Measurements from ENCODE around the gene EMILIN1. TPM values are rescaled to one million over a fixed set of nuclear protein-coding genes. Genes with fewer than 3 reads are reported as not detected.
A peak's percentile ranks its signal among the peaks of the same experiment; 100 is the strongest.

EMILIN1 gene
- total RNA-seq, 2 experiments from 2014 or later: 0.40 to 0.46 TPM

DNA sequence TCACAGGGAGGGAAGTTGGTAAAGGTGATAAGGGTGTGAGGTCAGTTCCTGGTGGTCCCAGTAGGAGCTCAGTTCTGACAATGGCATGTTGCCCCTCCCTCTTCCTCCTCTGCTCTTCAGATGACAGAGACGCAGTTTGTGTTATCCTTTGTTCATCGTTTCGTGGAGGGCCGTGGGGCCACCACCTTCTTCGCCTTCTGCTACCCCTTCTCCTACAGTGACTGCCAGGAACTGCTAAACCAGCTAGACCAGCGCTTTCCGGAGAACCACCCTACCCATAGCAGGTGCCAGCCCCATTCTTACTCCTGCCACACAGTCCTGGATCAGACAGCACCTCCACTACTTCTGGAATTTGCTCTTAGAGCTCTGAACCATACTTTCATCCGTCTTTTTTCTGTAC is 24.6 kb upstream of the EMILIN1 start:
- POLR2A ChIA-PET: interaction anchor here (0.6 kb wide), 1 partner anchor 433 kb away, joined by 3 read pairs; no protein-coding TSS in a partner anchor
- CTCF ChIA-PET: interaction anchor here (0.7 kb wide), 1 partner anchor 1353 kb away, joined by 3 read pairs; no protein-coding TSS in a partner anchor
- Mint-ChIP-seq H3K27ac (no peak overlapping the region), H3K36me3 (ENCODE audit: low read depth) (peaks cover 15% of the 10 kb centered on the region), H3K27me3 (peaks cover 4% of the 10 kb centered on the region), H3K9me3 (ENCODE audit: low read depth) (peaks cover 2% of the 10 kb centered on the region), H3K4me1 (peaks cover 16% of the 10 kb centered on the region), H3K4me3 (no peak overlapping the region)
- ATAC-seq: no peak
- intact Hi-C loops (cut with DNase I, micrococcal nuclease): loop anchor here in 1 of 2 experiments (5.0 to 10.0 kb wide), 2 partner anchors 706 to 1841 kb away; partner anchors contain the start of genes ADGRF3, SELENOI and WDR43
- no peak for DNase-seq

DNA sequence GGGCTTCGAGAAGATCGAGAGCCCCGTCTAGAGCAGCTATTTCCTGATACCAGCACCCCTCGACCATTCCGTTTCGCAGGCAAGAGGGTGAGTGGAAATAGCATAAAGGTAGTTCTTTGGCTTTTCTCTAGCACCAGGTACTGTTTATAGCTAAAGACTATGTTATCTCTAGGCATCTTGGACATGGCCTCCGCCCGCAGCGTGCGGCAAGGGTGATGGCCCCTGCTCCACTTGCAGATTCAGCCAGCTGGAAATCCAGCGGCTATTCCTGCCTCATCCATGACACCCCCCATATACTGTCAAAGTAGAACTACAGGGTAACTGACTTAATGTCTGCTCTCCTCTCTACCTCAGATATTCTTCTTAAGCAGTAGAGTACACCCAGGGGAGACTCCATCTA is 23.7 kb upstream of the EMILIN1 start:
- H3K4me1 Mint-ChIP-seq: peaks cover 12% of the 10 kb centered on the region
- DNase-seq: no peak
- ATAC-seq: no peak
- H3K27ac Mint-ChIP-seq: no peak overlapping the region
- CTCF ChIA-PET: no interaction called here
- peaks cover 4% of the 10 kb centered on the region for H3K27me3 Mint-ChIP-seq
- H3K4me3 Mint-ChIP-seq: no peak overlapping the region
- intact Hi-C loops (cut with DNase I, micrococcal nuclease): loop anchor here in 1 of 2 experiments (5.0 to 10.0 kb wide), 2 partner anchors 707 to 1840 kb away; partner anchors contain the start of genes ADGRF3, SELENOI and WDR43
- H3K9me3 Mint-ChIP-seq (ENCODE audit: low read depth): peaks cover 2% of the 10 kb centered on the region
- peaks cover 15% of the 10 kb centered on the region for H3K36me3 Mint-ChIP-seq (ENCODE audit: low read depth)
- POLR2A ChIA-PET: interaction anchor here (0.7 kb wide), 1 partner anchor 17 kb away, joined by 3 read pairs; the partner anchor contains the start of gene OST4

DNA sequence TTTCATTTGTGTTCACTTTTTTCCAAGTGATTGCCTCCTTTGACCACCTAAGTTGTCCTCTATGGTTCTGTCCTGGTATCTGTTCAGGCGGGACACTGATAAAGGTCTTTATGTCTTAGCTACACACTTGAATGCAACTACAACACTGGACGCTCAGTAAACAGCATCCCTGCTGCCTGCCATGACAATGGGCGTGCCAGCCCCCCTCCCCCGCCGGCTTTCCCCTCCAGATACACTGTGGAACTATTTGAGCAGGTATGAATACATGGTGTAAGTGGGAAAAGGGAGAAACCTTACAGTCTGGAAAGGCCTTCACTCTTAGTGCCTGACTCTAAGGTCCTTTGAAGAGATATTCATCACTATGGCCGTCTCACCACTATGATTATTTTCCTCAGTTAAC is 21.2 kb upstream of the EMILIN1 start:
- H3K4me3 Mint-ChIP-seq: no peak overlapping the region
- no peak overlapping the region for H3K27ac Mint-ChIP-seq
- DNase-seq (no peak), ATAC-seq (no peak)
- H3K4me1 Mint-ChIP-seq: peaks cover 3% of the 10 kb centered on the region
- no peaks in the 10 kb centered on the region for H3K9me3 Mint-ChIP-seq (ENCODE audit: low read depth)
- intact Hi-C loops (cut with DNase I, micrococcal nuclease): loop anchor here in 1 of 2 experiments (10.0 kb wide), 1 partner anchor 1838 kb away; the partner anchor contains the start of gene WDR43
- POLR2A ChIA-PET: interaction anchor here (0.7 kb wide), 1 partner anchor 8 kb away, joined by 4 read pairs; no protein-coding TSS in a partner anchor
- H3K36me3 Mint-ChIP-seq (ENCODE audit: low read depth): peaks cover 10% of the 10 kb centered on the region
- CTCF ChIA-PET: interaction anchor here (0.6 kb wide), 1 partner anchor 511 kb away, joined by 3 read pairs; no protein-coding TSS in a partner anchor
- H3K27me3 Mint-ChIP-seq: no peaks in the 10 kb centered on the region

DNA sequence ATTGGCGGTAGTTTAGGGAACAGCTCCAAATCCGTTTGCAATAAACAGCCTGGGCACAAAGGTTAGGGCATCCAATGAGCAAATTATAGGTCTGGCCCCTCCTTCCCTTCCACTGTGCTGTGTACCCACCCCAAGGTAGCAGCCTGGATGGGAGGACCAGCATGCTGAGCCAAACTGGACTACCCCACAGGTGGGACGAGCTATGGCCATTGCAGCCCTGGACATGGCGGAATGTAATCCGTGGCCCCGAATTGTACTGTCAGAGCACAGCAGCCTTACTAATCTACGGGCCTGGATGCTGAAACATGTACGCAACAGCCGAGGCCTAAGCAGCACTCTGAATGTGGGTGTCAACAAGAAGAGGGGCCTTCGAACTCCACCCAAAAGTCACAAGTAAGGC is 20.2 kb upstream of the EMILIN1 start:
- ChIA-PET CTCF (interaction anchor here (0.7 to 1.6 kb wide), 2 partner anchors 13 to 261 kb away, joined by 3 to 5 read pairs; partner anchors contain the start of gene OST4), POLR2A (no interaction called here)
- peaks cover 16% of the 10 kb centered on the region for H3K36me3 Mint-ChIP-seq (ENCODE audit: low read depth)
- no peak overlapping the region for H3K4me3 Mint-ChIP-seq
- intact Hi-C loops (cut with DNase I, micrococcal nuclease): loop anchor here in 1 of 2 experiments (1.0 to 10.0 kb wide), 2 partner anchors 152 to 1837 kb away; partner anchors contain the start of gene WDR43
- H3K4me1 Mint-ChIP-seq: no peaks in the 10 kb centered on the region
- DNase-seq (no peak), ATAC-seq (no peak)
- no peaks in the 10 kb centered on the region for H3K9me3 Mint-ChIP-seq (ENCODE audit: low read depth)
- no peak overlapping the region for H3K27ac Mint-ChIP-seq
- H3K27me3 Mint-ChIP-seq: no peaks in the 10 kb centered on the region

DNA sequence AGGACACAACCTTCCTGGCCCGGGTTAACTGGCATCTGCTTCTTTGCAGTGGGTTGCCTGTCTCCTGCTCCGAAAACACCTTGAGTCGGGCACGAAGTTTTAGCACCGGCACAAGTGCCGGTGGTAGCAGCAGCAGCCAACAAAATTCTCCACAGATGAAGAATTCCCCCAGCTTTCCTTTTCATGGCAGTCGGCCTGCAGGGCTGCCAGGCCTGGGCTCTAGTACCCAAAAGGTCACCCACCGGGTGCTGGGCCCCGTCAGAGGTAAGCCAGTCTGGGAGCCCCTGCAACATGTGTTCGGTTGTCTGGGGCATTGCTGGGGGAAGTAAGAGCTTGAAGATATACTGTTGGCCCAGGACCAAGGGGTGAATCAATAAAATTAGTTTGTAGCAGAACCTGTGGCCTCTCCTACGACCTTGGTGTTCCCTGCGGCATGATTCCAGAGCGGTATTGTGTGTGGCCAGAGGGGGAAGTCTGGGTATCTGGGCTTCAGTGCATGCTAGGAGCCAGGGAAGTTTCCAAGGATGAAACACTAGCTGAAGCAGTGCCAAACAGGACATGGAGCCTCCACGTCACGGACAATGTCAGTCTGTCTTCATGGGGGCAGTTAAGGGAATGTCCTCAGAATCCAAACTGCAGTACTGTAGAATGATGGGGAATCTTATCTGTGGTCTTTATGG is 19.1 kb upstream of the EMILIN1 start:
- H3K27ac Mint-ChIP-seq: no peak overlapping the region
- H3K9me3 Mint-ChIP-seq (ENCODE audit: low read depth): no peaks in the 10 kb centered on the region
- peaks cover 15% of the 10 kb centered on the region for H3K36me3 Mint-ChIP-seq (ENCODE audit: low read depth)
- H3K4me1 Mint-ChIP-seq: no peaks in the 10 kb centered on the region
- no peaks in the 10 kb centered on the region for H3K27me3 Mint-ChIP-seq
- ATAC-seq (no peak), DNase-seq (no peak)
- H3K4me3 Mint-ChIP-seq: no peak overlapping the region
- ChIA-PET CTCF (interaction anchor here (0.6 to 1.6 kb wide), 5 partner anchors 8 to 26 kb away, joined by 3 to 5 read pairs (median 3); partner anchors contain the start of gene OST4), POLR2A (no interaction called here)
- intact Hi-C loops (cut with DNase I, micrococcal nuclease): loop anchor here in 1 of 2 experiments (10.0 kb wide), 1 partner anchor 1836 kb away; the partner anchor contains the start of gene WDR43

DNA sequence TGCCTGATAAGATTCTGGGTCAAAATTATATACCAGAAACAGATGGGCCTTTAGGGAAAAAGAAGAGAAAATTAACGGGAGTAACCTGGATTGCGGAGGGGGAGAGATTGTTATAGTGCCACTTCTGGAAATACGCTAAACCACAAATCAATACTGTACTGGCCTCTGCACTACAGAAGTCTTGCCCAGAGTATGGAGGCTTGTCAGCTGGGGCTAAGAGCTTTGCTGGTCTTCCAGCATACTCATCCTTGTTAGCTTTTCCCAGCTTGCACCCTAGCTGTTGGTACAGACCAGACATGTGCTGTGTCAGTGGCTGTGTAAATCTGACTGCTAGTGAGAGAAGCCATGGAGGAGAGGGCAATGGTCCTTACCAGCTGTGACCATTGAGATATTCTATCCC is 18.1 kb upstream of the EMILIN1 start:
- DNase-seq (no peak), ATAC-seq (no peak)
- Mint-ChIP-seq H3K9me3 (ENCODE audit: low read depth) (no peaks in the 10 kb centered on the region), H3K4me3 (no peak overlapping the region), H3K27me3 (no peaks in the 10 kb centered on the region), H3K36me3 (ENCODE audit: low read depth) (peaks cover 24% of the 10 kb centered on the region), H3K4me1 (no peaks in the 10 kb centered on the region), H3K27ac (no peak overlapping the region)
- CTCF ChIA-PET: interaction anchor here (0.6 to 1.2 kb wide), 3 partner anchors 13 to 39 kb away, joined by 3 read pairs; no protein-coding TSS in a partner anchor
- intact Hi-C loops (cut with DNase I, micrococcal nuclease): no loop called here
- POLR2A ChIA-PET: no interaction called here

DNA sequence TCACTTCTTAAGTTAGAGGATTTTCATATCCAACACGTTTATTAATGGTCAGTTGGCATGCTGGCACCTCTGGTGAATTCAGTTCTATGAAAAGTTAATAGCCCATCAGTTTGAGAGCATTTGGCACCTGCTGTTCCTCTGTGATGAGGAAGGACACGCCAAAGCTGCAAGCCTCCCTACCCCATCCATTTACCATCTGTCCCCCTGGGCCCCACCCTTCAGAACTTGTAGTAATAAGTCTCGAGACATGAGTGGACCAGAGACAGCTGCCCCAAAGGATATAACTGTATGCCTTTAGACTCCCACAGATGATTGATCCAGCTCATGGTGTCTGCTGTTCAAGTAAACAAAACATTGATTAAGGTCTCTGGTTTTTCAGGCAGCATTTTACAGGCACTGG is 13.3 kb upstream of the EMILIN1 start:
- Mint-ChIP-seq H3K27me3 (no peaks in the 10 kb centered on the region), H3K9me3 (ENCODE audit: low read depth) (no peaks in the 10 kb centered on the region), H3K4me1 (peaks cover 25% of the 10 kb centered on the region), H3K4me3 (no peak overlapping the region), H3K36me3 (ENCODE audit: low read depth) (peaks cover 55% of the 10 kb centered on the region), H3K27ac (no peak overlapping the region)
- intact Hi-C loops (cut with DNase I, micrococcal nuclease): no loop called here
- no peak for DNase-seq
- no peak for ATAC-seq
- ChIA-PET POLR2A (interaction anchor here (0.5 to 1.0 kb wide), 2 partner anchors 8 to 14 kb away, joined by 3 to 4 read pairs; partner anchors contain the start of gene AGBL5), CTCF (interaction anchor here (0.6 to 1.1 kb wide), 3 partner anchors 10 to 61 kb away, joined by 3 read pairs; no protein-coding TSS in a partner anchor)

DNA sequence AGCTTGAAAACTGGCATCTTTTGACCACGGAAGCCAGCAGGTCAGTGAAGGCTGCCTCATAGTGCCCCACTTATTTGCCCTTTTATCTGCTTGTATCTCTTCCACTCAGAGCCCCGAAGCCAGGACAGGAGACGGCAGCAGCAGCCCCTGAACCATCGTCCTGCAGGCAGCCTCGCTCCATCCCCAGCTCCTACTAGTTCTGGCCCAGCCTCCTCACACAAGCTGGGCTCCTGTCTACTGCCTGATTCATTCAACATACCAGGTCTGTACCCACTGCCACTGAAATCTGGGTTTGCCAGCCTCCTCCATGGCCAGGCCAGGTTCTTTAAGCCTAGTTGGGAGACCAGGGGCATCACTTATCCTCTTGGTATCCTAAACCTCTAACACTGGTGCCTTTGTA is 11.0 kb upstream of the EMILIN1 start:
- CTCF ChIA-PET: interaction anchor here (0.6 to 0.7 kb wide), 2 partner anchors 8 to 67 kb away, joined by 3 read pairs; partner anchors contain the start of gene PREB
- peaks cover 32% of the 10 kb centered on the region for H3K4me1 Mint-ChIP-seq
- peaks cover 59% of the 10 kb centered on the region for H3K36me3 Mint-ChIP-seq (ENCODE audit: low read depth)
- H3K4me3 Mint-ChIP-seq: no peak overlapping the region
- H3K27me3 Mint-ChIP-seq: no peaks in the 10 kb centered on the region
- DNase-seq (no peak), ATAC-seq (no peak)
- POLR2A ChIA-PET: interaction anchor here (0.7 to 1.7 kb wide), 2 partner anchors 16 kb away, joined by 4 to 7 read pairs; partner anchors contain the start of gene AGBL5
- no peaks in the 10 kb centered on the region for H3K9me3 Mint-ChIP-seq (ENCODE audit: low read depth)
- intact Hi-C loops (cut with DNase I, micrococcal nuclease): no loop called here
- no peak overlapping the region for H3K27ac Mint-ChIP-seq

DNA sequence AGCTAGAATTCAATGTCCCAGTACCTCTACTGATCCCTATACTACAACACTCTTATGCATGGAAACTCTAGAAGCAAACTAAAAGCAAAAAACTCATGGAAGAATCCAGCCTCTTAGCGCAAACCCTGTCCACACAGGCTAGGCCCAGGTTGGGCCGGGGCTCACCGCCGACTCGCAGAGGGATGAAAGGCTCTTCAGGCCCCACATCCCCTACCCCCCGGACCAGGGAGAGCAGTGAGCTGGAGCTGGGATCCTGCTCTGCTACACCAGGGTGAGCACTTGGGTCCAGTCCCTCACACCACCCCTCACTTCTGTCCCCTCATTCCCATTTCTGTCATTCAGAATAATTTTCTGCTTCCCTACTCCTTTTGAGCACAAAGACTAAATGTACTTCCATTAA is 9.0 kb upstream of the EMILIN1 start:
- no peak for DNase-seq
- no peak for ATAC-seq
- Mint-ChIP-seq H3K4me3 (peak overlapping the region; percentile 96), H3K4me1 (peaks cover 52% of the 10 kb centered on the region), H3K27me3 (no peaks in the 10 kb centered on the region), H3K27ac (peak overlapping the region; percentile 68), H3K9me3 (ENCODE audit: low read depth) (no peaks in the 10 kb centered on the region), H3K36me3 (ENCODE audit: low read depth) (peaks cover 51% of the 10 kb centered on the region)
- POLR2A ChIA-PET: no interaction called here
- CTCF ChIA-PET: no interaction called here
- intact Hi-C loops (cut with DNase I, micrococcal nuclease): no loop called here

DNA sequence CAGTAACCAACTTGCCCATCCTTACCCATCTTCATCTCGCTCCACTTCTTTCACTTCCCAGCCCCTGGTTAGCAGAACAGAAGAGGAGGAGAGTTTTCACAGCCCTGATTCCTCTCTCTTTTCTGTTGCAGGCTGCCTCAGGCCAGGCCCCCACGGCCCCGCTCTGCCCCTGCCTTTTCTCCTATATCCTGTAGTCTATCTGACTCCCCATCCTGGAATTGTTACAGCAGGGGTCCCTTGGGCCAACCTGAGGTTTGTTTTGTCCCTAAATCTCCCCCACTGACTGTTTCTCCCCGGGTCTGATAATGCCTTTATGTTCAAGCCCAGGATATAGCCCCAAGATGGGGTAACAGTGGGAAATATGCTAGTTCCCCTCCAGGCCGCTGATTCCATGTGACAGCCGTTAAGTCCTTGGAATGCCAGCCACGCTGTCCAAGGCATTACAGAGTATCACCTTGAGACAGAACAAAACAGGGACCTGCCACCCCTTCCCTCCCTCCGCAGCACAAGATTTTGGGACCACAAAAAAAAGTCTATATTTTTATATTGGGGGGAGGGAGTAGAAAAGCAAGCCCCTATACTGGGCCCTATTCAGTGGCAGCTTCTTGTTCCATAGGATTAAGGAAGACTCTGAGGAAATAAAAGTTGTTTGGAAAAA is 8.3 kb upstream of the EMILIN1 start:
- DNase-seq (no peak), ATAC-seq (no peak)
- Mint-ChIP-seq H3K27ac (peak overlapping the region; percentile 91), H3K27me3 (no peaks in the 10 kb centered on the region), H3K4me1 (peaks cover 59% of the 10 kb centered on the region), H3K4me3 (peak overlapping the region; percentile 96), H3K9me3 (ENCODE audit: low read depth) (no peaks in the 10 kb centered on the region), H3K36me3 (ENCODE audit: low read depth) (peaks cover 45% of the 10 kb centered on the region)
- ChIA-PET CTCF (interaction anchor here (1.6 kb wide), 1 partner anchor 19 kb away, joined by 8 read pairs; the partner anchor contains the start of gene AGBL5), POLR2A (no interaction called here)
- intact Hi-C loops (cut with DNase I, micrococcal nuclease): loop anchor here in 1 of 2 experiments (2.0 to 10.0 kb wide), 3 partner anchors 283 to 1395 kb away; partner anchors contain the start of genes ADGRF3, CENPA, DTNB and SELENOI

All from activated CD4-positive, alpha-beta T cell treated with anti-CD3 and anti-CD28 coated beads for 36 hours (primary cell).